Fibroblast of pulmonary artery (primary cell): ENCODE data around the gene TFPI.
A peak's percentile ranks its signal among the peaks of the same experiment; 100 is the strongest.

ENCODE experiments used
- DNase-seq: peaks from one replicate; pipeline ENCODE4 v3.0.0-alpha.2; 2010; ENCODE audit warnings: low read depth
- H3K4me3 ChIP-seq: replicated peaks from 2 replicates; pipeline ENCODE4 v1.5.1; 2011; ENCODE audit warnings: low read depth, mild to moderate bottlenecking, control low read depth, low read length, moderate library complexity
- CTCF ChIP-seq: IDR thresholded peaks from 2 replicates; pipeline ENCODE4 v1.5.1; 2011; ENCODE audit warnings: mild to moderate bottlenecking, control low read depth, low read length, inconsistent platforms; ENCODE audit errors: missing control alignments

Gene TFPI

DNA sequence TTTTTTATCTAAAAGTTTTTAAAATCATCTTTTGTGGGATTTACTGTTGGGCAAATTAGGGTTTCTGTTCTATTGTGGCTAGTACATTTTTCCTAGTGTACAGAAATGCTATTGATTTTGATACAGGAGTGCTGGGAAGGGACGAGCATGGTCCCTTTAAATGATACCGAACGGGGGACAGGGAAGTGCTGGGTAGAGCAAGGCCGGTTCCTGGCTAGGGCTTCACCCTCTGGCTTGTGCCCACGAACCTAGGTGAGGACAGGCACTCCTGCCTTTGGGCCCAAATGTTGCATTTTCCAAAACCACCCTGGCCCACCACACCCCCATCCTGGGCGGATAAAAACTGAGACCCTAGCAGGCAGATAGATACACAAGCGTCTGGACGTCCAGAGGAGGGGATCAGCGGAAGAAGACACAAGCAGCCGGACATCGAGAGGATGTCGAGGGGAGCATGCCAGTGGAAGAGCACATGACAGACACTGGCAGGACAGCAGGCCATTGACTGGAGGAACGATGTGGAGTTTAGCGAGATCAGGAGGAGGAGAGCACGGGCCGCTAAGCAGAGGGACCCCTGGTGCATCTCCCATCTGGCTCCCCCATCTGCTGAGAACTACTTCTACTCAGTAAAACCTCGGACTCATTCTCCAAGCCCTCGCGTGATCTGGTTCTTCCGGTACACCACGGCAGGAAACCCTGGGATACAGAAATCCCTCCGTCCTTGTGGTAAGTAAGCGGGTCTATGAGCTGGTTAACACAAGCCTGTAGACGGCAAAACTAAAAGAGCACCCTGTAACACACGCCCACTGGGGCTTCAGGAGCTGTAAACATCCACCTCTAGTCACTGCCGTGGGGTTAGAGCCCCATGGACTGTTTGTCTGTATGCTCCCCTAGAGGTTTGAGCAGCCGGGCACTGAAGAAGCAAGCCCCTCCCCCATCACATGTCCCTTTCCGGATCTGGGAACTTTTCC lies 92.7 kb downstream of the TFPI start:
- DNase-seq, result peak; percentile 43
- H3K4me3 ChIP-seq, result peak overlapping the region; percentile 18
- TF ChIP-seq CTCF, result no peak

DNA sequence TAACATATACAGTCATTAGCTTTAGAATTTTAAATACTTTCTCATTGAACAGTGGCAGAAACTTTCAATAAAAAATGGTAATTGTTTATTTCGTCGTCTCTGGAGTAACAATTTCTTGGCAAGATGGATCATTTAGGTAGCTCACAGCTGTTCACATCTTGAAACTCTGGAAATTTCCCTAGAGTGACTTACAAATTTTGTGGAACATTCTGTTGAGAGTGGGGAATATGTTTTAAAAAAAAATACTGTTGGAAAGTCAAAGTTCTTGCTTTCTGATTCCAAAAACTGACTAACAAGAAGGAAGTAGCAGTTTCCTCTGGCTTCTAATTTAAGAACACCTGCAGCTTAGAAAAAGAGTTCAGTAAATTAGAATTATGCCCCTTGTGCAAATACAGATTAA lies 95.0 kb downstream of the TFPI start:
- no peak overlapping the region for H3K4me3 ChIP-seq
- no peak for TF ChIP-seq CTCF
- no peak for DNase-seq

DNA sequence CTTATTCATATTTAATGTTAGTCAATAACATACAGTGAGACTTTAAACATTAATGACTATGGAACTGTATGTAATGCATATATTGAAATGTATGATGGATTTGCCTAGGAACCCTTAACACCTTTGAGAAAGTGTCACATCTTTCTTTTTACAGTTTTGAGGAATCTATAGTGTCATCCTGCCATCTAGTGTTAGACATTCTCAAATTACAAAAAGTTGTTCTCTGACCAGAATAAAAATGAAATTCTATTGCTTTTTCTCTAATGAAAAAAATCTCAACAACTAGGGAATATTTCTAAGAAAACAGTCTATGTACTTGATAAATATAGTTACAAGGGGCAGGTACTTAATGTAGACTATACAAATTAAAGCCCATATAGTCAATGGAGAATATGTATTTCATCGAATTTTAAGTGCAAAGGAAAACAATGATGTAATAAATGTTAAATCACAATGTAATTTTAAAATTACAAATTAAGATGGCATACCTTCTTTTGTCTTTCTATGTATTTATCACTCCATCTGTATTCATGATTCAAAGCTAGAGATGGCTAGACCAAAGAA lies 101.1 kb downstream of the TFPI start:
- peak; percentile 49 for TF ChIP-seq CTCF
- DNase-seq, result peak; percentile 64
- no peak overlapping the region for H3K4me3 ChIP-seq

GRCh38 chr2:187451510-187451909 lies 102.7 kb downstream of the TFPI start:
- no peak for DNase-seq
- TF ChIP-seq CTCF, result no peak
- no peak overlapping the region for H3K4me3 ChIP-seq

GRCh38 chr2:187447336-187447735 lies 106.9 kb downstream of the TFPI start:
- no peak for DNase-seq
- TF ChIP-seq CTCF, result no peak
- peak overlapping the region; percentile 70 for H3K4me3 ChIP-seq

DNA sequence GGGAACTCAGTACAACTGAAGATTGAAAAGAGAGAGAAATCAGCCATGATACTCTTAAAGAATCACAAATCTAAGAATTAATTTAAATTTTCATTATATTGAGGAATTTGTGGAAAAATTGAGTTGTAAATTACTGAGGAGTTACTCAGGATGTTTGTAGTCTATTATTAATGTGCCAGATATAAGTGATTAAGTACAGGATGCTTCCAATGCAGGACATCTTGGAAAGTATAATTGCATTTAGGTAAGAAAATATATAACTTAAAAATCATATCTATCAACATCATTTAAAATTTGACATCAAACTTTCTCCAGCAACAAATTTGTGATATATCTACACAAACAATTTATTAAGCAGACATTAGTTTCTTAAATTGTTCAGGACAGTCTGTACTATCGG lies 107.5 kb downstream of the TFPI start:
- peak overlapping the region; percentile 70 for H3K4me3 ChIP-seq
- no peak for TF ChIP-seq CTCF
- no peak for DNase-seq
